H1 (cell line): Measurements from ENCODE around the gene ZNF280C. TPM values are rescaled to one million over a fixed set of nuclear protein-coding genes. Genes with fewer than 3 reads are reported as not detected.

Experiments
- CTCF ChIA-PET: fragments of 300-600 bp; sonication (Branson Sonifier 250); formaldehyde crosslinking; loops from one replicate; lab custom pipeline; 2021; ENCODE audit not compliant: partially characterized antibody; lab: Charles Lee
- POLR2A ChIA-PET: fragments of 300-600 bp; sonication (Branson Sonifier 250); formaldehyde crosslinking; loops from one replicate; lab custom pipeline; 2021; ENCODE audit warnings: inconsistent platforms; ENCODE audit not compliant: partially characterized antibody; lab: Charles Lee
- DNase-seq, 2 experiments: peaks; one replicate each; pipeline versions ENCODE4 v3.0.0 to v3.0.0-alpha.2; 2010 to 2022; ENCODE audit warnings: low spot score in 2 of 2, low read depth in 1 of 2, mixed read lengths in 1 of 2
- FAIRE-seq: peaks from 2 replicates; lab custom pipeline; 2011; peaks lifted over from hg19 to GRCh38; lab: Jason Lieb, UNC
- H2AFZ ChIP-seq: 2 replicates; pipeline ENCODE4 v1.8.1; 2012; ENCODE audit warnings: low read length, inconsistent platforms
- H2AK5ac ChIP-seq: 2 replicates; pipeline ENCODE4 v1.6.1; 2013; ENCODE audit warnings: low read depth, low read length
- H2BK120ac ChIP-seq: replicated peaks from 2 replicates; pipeline ENCODE3; 2013; ENCODE audit warnings: low read depth, low read length, inconsistent platforms
- H2BK12ac ChIP-seq: 2 replicates; pipeline ENCODE4 v1.6.1; 2013; ENCODE audit warnings: low read depth, low read length
- H2BK15ac ChIP-seq: 2 replicates; pipeline ENCODE4 v1.6.1; 2013; ENCODE audit warnings: low read length
- H2BK20ac ChIP-seq: 2 replicates; pipeline ENCODE4 v1.6.1; 2013; ENCODE audit warnings: low read length
- H2BK5ac ChIP-seq: 2 replicates; pipeline ENCODE4 v1.6.1; 2013; ENCODE audit warnings: low read depth, low read length
- H3K14ac ChIP-seq: 2 replicates; pipeline ENCODE4 v1.6.1; 2013; ENCODE audit warnings: inconsistent platforms; ENCODE audit not compliant: insufficient read length
- H3K18ac ChIP-seq: 2 replicates; pipeline ENCODE4 v1.6.1; 2013; ENCODE audit warnings: low read length; ENCODE audit errors: extremely low read depth
- H3K23ac ChIP-seq: 2 replicates; pipeline ENCODE4 v1.6.1; 2013; ENCODE audit warnings: inconsistent platforms; ENCODE audit not compliant: insufficient read length
- H3K23me2 ChIP-seq: 2 replicates; pipeline ENCODE4 v1.6.1; 2013; ENCODE audit warnings: low read depth, low read length
- H3K27ac ChIP-seq: 2 replicates; pipeline ENCODE4 v1.6.1; 2011; ENCODE audit warnings: low read depth, low read length, inconsistent platforms
- H3K27me3 ChIP-seq, 4 experiments: replicated peaks in 1 of 4; 1 replicate in 1 of 4; 2 replicates in 3 of 4; pipeline versions ENCODE4 v1.6.1 to v1.8.1; 2011 to 2013; ENCODE audit warnings: low read length in 3 of 4, mild to moderate bottlenecking in 3 of 4, inconsistent platforms in 2 of 4, mixed read lengths in 2 of 4, moderate library complexity in 1 of 4; ENCODE audit not compliant: control insufficient read depth in 3 of 4, insufficient read depth in 3 of 4; ENCODE audit errors: extremely low read depth in 1 of 4
- H3K36me3 ChIP-seq, 4 experiments: 2 replicates each; pipeline versions ENCODE4 v1.6.1 to v1.8.1; 2011 to 2013; ENCODE audit warnings: mild to moderate bottlenecking in 4 of 4, low read length in 3 of 4, moderate library complexity in 2 of 4, control low read depth in 1 of 4, inconsistent platforms in 1 of 4; ENCODE audit not compliant: insufficient read depth in 4 of 4, control insufficient read depth in 2 of 4
- H3K4ac ChIP-seq: replicated peaks from 2 replicates; pipeline ENCODE3; 2013; ENCODE audit warnings: low read length, low read depth, mixed read lengths, inconsistent platforms; ENCODE audit not compliant: insufficient read length
- H3K4me1 ChIP-seq, 4 experiments: replicated peaks in 1 of 4; 1 replicate in 1 of 4; 2 replicates in 3 of 4; pipeline versions ENCODE4 v1.6.1 to v1.8.1; 2011 to 2013; ENCODE audit warnings: low read length in 3 of 4, inconsistent platforms in 2 of 4, mixed read lengths in 1 of 4; ENCODE audit not compliant: insufficient read depth in 4 of 4, control insufficient read depth in 3 of 4
- H3K4me2 ChIP-seq, 2 experiments: 2 replicates each; pipeline versions ENCODE4 v1.6.1 to v1.8.1; 2011 to 2013; ENCODE audit warnings: low read depth in 2 of 2, low read length in 2 of 2, control low read depth in 1 of 2, inconsistent platforms in 1 of 2, mild to moderate bottlenecking in 1 of 2; ENCODE audit not compliant: insufficient read depth in 1 of 2
- H3K4me3 ChIP-seq, 4 experiments: fragments of 200-600, 300-600 bp in 1 of 4; sonication (generic), shearing (Covaris generic), sonication (Bioruptor Twin) in 1 of 4; 2 replicates each; pipeline versions ENCODE4 v1.5.1 to v1.8.1; 2011 to 2016; ENCODE audit warnings: low read length in 4 of 4, low read depth in 3 of 4, control low read depth in 2 of 4, inconsistent platforms in 2 of 4, mild to moderate bottlenecking in 2 of 4, mixed read lengths in 1 of 4, moderate library complexity in 1 of 4; ENCODE audit not compliant: insufficient read depth in 2 of 4; ENCODE audit errors: extremely low read depth in 1 of 4
- H3K56ac ChIP-seq: replicated peaks from 2 replicates; pipeline ENCODE3; 2013; ENCODE audit warnings: low read depth, mild to moderate bottlenecking, mixed read lengths, low read length, inconsistent platforms; ENCODE audit not compliant: insufficient read length
- H3K79me1 ChIP-seq: 2 replicates; pipeline ENCODE4 v1.6.1; 2013; ENCODE audit warnings: low read depth, low read length, control low read depth
- H3K79me2 ChIP-seq, 2 experiments: 2 replicates each; pipeline versions ENCODE4 v1.6.1 to v1.8.1; 2012 to 2013; ENCODE audit warnings: low read length in 2 of 2, mild to moderate bottlenecking in 2 of 2, inconsistent platforms in 1 of 2; ENCODE audit not compliant: insufficient read depth in 2 of 2, control insufficient read depth in 1 of 2
- H3K9ac ChIP-seq, 4 experiments: replicated peaks in 1 of 4; 1 replicate in 1 of 4; 2 replicates in 3 of 4; pipeline versions ENCODE4 v1.6.1 to v1.8.1; 2011 to 2013; ENCODE audit warnings: low read depth in 3 of 4, low read length in 3 of 4, control low read depth in 2 of 4, mild to moderate bottlenecking in 2 of 4, moderate library complexity in 2 of 4, inconsistent platforms in 1 of 4; ENCODE audit errors: extremely low read depth in 1 of 4
- H3K9me3 ChIP-seq, 2 experiments: 2 replicates each; pipeline versions ENCODE4 v1.6.1 to v1.8.1; 2012 to 2013; ENCODE audit warnings: mild to moderate bottlenecking in 2 of 2, moderate library complexity in 2 of 2, control low read depth in 1 of 2, inconsistent platforms in 1 of 2, low read depth in 1 of 2, low read length in 1 of 2, mixed read lengths in 1 of 2; ENCODE audit not compliant: insufficient read depth in 2 of 2
- H4K20me1 ChIP-seq, 2 experiments: replicated peaks in 1 of 2; 2 replicates each; pipeline versions ENCODE3 to v1.8.1; 2011 to 2013; ENCODE audit warnings: inconsistent platforms in 2 of 2, low read length in 2 of 2, mild to moderate bottlenecking in 1 of 2; ENCODE audit not compliant: insufficient read depth in 2 of 2, control insufficient read depth in 1 of 2
- H4K5ac ChIP-seq: 2 replicates; pipeline ENCODE4 v1.6.1; 2013; ENCODE audit warnings: low read length, low read depth, mixed read lengths, inconsistent platforms; ENCODE audit not compliant: insufficient read length
- H4K8ac ChIP-seq: 2 replicates; pipeline ENCODE4 v1.8.0; 2013; ENCODE audit warnings: mild to moderate bottlenecking, moderate library complexity, low read length, inconsistent platforms; ENCODE audit not compliant: insufficient read depth; ENCODE audit errors: extremely low read depth
- H4K91ac ChIP-seq: replicated peaks from 2 replicates; pipeline ENCODE3; 2013; ENCODE audit warnings: low read length, mixed read lengths, inconsistent platforms; ENCODE audit not compliant: insufficient read length
- ATF3 ChIP-seq: IDR thresholded peaks from 2 replicates; pipeline ENCODE4 v1.6.1; 2011; ENCODE audit warnings: low read depth, mild to moderate bottlenecking, low read length; ENCODE audit not compliant: insufficient read depth
- BRCA1 ChIP-seq: IDR thresholded peaks from 2 replicates; pipeline ENCODE4 v1.6.1; 2012; ENCODE audit warnings: low read depth, low read length, improper control_type of control experiment
- EZH2 ChIP-seq: fragments of 200-600 bp; sonication (generic); IDR thresholded peaks from 2 replicates; pipeline ENCODE4 v1.7.1; 2012; ENCODE audit warnings: low read depth, mild to moderate bottlenecking, moderate library complexity, low read length, inconsistent platforms; ENCODE audit not compliant: severe bottlenecking
- JUN ChIP-seq: IDR thresholded peaks from 2 replicates; pipeline ENCODE4 v1.6.1; 2011; ENCODE audit warnings: low read depth, mild to moderate bottlenecking, improper control_type of control experiment, low read length
- KDM1A ChIP-seq: fragments of 200-600, 300-600 bp; sonication (generic); IDR thresholded peaks from 2 replicates; pipeline ENCODE4 v1.7.1; 2016; ENCODE audit warnings: mild to moderate bottlenecking, low read length, borderline replicate concordance
- KDM4A ChIP-seq: IDR thresholded peaks from one replicate; pipeline ENCODE4 v1.7.1; 2012; ENCODE audit warnings: low read depth, mild to moderate bottlenecking, moderate library complexity, low read length, inconsistent platforms; ENCODE audit not compliant: severe bottlenecking
- POLR2A ChIP-seq, 2 experiments: IDR thresholded peaks; 1 replicate in 1 of 2; 2 replicates in 1 of 2; pipeline ENCODE4 v1.6.1; 2011; ENCODE audit warnings: low read depth in 2 of 2, low read length in 2 of 2, mild to moderate bottlenecking in 2 of 2; ENCODE audit errors: control extremely low read depth in 1 of 2
- POU5F1 ChIP-seq: IDR thresholded peaks from 2 replicates; pipeline ENCODE4 v1.6.1; 2011; ENCODE audit warnings: low read depth, mild to moderate bottlenecking, low read length, moderate library complexity
- SIN3A ChIP-seq, 2 experiments: IDR thresholded peaks in 1 of 2; conservative IDR thresholded peaks in 1 of 2; 2 replicates each; pipeline ENCODE4 v1.6.1; 2011 to 2012; ENCODE audit warnings: low read length in 2 of 2, improper control_type of control experiment in 1 of 2, low read depth in 1 of 2, mild to moderate bottlenecking in 1 of 2
- TAF7 ChIP-seq: optimal IDR thresholded peaks from 2 replicates; pipeline ENCODE3; 2011; ENCODE audit warnings: low read depth, mild to moderate bottlenecking, inconsistent platforms, low read length, moderate library complexity, borderline replicate concordance
- USF2 ChIP-seq: IDR thresholded peaks from 2 replicates; pipeline ENCODE4 v1.6.1; 2011; ENCODE audit warnings: low read length, improper control_type of control experiment
- YY1 ChIP-seq: IDR thresholded peaks from 2 replicates; pipeline ENCODE4 v1.6.1; 2011; ENCODE audit warnings: low read depth, mild to moderate bottlenecking, low read length
- WGBS, 2 experiments: shearing (Covaris generic) in 1 of 2; methylation state at CpG; one replicate each; pipeline versions ENCODE4 v1.1.6 to v1.1.7; 2013 to 2015; ENCODE audit warnings: low lambda C conversion rate in 2 of 2, mixed read lengths in 2 of 2, inconsistent platforms in 1 of 2, low coverage in 1 of 2, missing lambda C conversion rate in 1 of 2; ENCODE audit not compliant: insufficient replicate concordance in 2 of 2, insufficient coverage in 1 of 2, insufficient read length in 1 of 2; ENCODE audit errors: extremely low coverage in 1 of 2, missing lambda C conversion rate in 1 of 2; 5-methylcytosine and 5-hydroxymethylcytosine counted together
- polyA plus RNA-seq, 7 experiments: library from polyadenylated mRNA; depleted of rRNA in 3 of 7; stranded (reverse) in 5 of 7; unstranded in 2 of 7; fragments of >200 nt in 5 of 7; fragments of 200-250 nt in 2 of 7; gene quantifications; 1 replicate in 5 of 7; 2 replicates in 1 of 7; 4 replicates in 1 of 7; pipeline versions ENCODE4 v1.2.1 to v1.2.3, GENCODE V29; 2011 to 2013; ENCODE audit warnings: missing spikeins in 2 of 7, mixed read lengths in 2 of 7
- total RNA-seq: library from RNA; stranded (reverse); fragmentation: NEBNext Ultra II Directional; extraction: Animal tissue kit (Norgen Biotek cat#: 25700); gene quantifications from 2 replicates; pipeline ENCODE4 v1.2.1, GENCODE V29; 2021

ZNF280C gene
- total and polyA plus RNA-seq, 2 of the 8 experiments (the other 6 are each of a cell fraction or from before 2014, with no cell fraction given), result 8.4 to 13.4 TPM

- Histone ChIP-seq H3K9ac (no peak overlapping the region), H3K9me3 (no peaks in the 10 kb centered on the region), H3K27me3 (peaks cover 0 to 4% (median 3%) of the 10 kb centered on the region in 4 experiments; a peak in 3 of 7 replicates), H3K36me3 (no peaks in the 10 kb centered on the region), H3K4me1 (peaks cover 0 to 6% (median 0%) of the 10 kb centered on the region in 4 experiments; a peak in 4 of 7 replicates), H2BK20ac (no peak overlapping the region), H3K79me2 (peaks cover 0 to 11% of the 10 kb centered on the region in 2 experiments; a peak in 2 of 4 replicates), H2BK12ac (no peak overlapping the region), H3K23ac (no peak overlapping the region), H3K23me2 (peaks cover 12% of the 10 kb centered on the region; the same call in 1 of the 2 replicates), H2AFZ (no peak overlapping the region), H3K4ac (no peak overlapping the region), H3K18ac (no peak overlapping the region), H4K8ac (no peak overlapping the region), H2AK5ac (no peak overlapping the region), H2BK120ac (no peak overlapping the region), H4K5ac (no peak overlapping the region), H3K4me3 (peak overlapping the region in 2 of 4 experiments; percentile 75 to 76; a peak in 4 of 8 replicates), H2BK15ac (no peak overlapping the region), H3K27ac (no peak overlapping the region), H4K20me1 (no peaks in the 10 kb centered on the region), H3K56ac (no peak overlapping the region), H3K14ac (no peak overlapping the region), H2BK5ac (no peak overlapping the region), H3K79me1 (0 out of 2 replicates have a peak, but pooled peaks cover 2% of the 10 kb centered on the region), H4K91ac (no peak overlapping the region), H3K4me2 (peak overlapping the region; percentile 67 to 82; a peak in 3 of 4 replicates)
- FAIRE-seq, result no peak
- DNase-seq, result no peak
- ChIA-PET CTCF (no interaction called here), POLR2A (no interaction called here)
- 72% methylated on average over 4 of the region's 4 CpGs; no CpG with 5 or more reads in 1 of the 2 experiments for WGBS, 2 experiments
- TF ChIP-seq POU5F1 (no peak), POLR2A (IDR thresholded peaks at IDR 0.05; ENCODE audit: control extremely low read depth in 1 of 2, low read depth in 2 of 2, low read length in 2 of 2) (no peak), TAF7 (no peak), ATF3 (no peak), YY1 (no peak), EZH2 (no peak), KDM4A (no peak), KDM1A (no peak), SIN3A (conservative IDR thresholded peaks at IDR 0.05 in 1 of 2, IDR thresholded peaks at IDR 0.05 in 1 of 2; ENCODE audit: low read depth in 1 of 2, low read length in 2 of 2) (no peak), BRCA1 (no peak), JUN (no peak), USF2 (no peak)
These were observed 101.7 kb downstream of the ZNF280C start for GRCh38 chrX:130167040-130167439.
